ENCODE data around the gene CD44.

CD44 gene

DNA sequence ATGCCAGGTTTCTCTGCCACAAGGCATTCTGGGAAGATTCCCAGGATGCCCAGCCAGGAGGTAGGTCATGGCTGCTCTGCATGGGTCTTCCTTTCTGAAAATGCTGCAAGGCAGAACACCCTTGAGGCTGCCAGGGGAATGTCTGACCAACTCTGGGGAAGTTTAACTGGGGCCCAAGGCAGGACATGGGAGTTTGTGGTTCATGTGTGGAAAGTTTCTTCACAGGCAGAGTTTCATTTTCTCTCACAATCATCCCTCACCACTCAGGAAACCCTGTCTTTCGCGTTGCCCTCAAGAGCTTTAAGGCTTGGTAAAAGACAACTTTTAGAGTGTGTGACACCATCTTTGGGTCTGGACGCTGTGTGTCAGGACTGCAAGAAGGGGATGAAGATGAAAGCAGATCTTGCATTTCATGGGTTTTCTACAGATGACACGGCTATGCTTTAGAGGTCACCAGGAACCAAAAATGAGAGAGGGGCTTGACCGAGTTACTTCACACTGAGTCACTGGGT lies 133.5 kb downstream of the CD44 start:
- TF ChIP-seq CREB1 (IDR thresholded peaks at IDR 0.05; ENCODE audit: low read depth) (no peak), RAD21 (IDR thresholded peaks at IDR 0.05; ENCODE audit: low read depth) (no peak), CEBPB (IDR thresholded peaks at IDR 0.05) (no peak), YY1 (IDR thresholded peaks at IDR 0.05; ENCODE audit: low read depth) (no peak), EGR1 (IDR thresholded peaks at IDR 0.05) (no peak)
- TF ChIP-seq, protein P1, sequence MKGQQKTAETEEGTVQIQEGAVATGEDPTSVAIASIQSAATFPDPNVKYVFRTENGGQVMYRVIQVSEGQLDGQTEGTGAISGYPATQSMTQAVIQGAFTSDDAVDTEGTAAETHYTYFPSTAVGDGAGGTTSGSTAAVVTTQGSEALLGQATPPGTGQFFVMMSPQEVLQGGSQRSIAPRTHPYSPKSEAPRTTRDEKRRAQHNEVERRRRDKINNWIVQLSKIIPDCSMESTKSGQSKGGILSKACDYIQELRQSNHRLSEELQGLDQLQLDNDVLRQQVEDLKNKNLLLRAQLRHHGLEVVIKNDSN (IDR thresholded peaks at IDR 0.05): no peak

DNA sequence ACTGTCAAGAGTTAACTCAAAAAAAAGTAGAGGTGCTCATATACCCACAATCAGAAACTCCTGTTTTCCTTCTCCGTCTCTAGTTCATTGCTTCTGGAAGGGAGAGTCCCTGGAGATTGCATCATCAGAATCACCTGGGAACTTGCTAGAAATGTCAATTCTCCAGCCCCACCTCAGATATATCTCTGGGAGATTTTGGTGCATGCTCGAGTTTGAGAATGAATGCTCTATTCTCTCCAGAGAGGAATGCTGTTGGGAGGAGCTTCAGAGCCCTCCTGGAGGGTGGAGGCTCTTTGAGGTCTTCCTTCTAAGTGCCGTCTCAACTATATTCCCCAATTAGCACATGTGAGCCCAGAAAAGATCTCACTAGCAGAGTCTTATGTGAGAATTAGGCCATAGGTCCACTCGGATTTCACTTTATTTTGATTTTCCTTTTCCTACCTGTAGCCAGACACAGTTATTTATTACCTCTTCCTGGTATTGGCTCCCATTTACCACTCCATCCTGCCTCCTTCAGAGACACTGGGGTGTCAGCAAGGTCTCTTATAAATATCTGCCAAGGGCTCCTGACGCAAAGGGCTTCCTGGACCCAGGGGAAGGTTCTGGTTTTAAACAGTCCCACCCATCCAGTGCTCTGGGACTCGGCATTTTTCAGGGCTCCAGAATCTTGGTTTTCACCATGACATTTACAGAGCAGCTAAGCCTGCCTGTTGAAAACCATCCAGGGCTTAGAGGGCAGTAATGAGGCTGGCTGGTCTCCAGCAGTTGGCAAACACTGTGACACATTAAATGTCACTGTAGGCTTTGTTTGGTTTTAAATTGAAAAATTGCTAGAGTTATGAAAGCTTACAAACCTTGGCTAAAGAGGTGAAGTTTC lies 136.2 kb downstream of the CD44 start:
- no peak for TF ChIP-seq REST (IDR thresholded peaks at IDR 0.05; ENCODE audit: low read depth)
- TF ChIP-seq CEBPB (IDR thresholded peaks at IDR 0.05): peak; percentile 83
- no peak for TF ChIP-seq EGR1 (IDR thresholded peaks at IDR 0.05)
- no peak for TF ChIP-seq TEAD4 (IDR thresholded peaks at IDR 0.05)
- TF ChIP-seq YY1 (IDR thresholded peaks at IDR 0.05; ENCODE audit: low read depth): no peak
- no peak for TF ChIP-seq TAF1 (IDR thresholded peaks at IDR 0.05; ENCODE audit: low read depth)
- TF ChIP-seq MAX (IDR thresholded peaks at IDR 0.05): no peak
- TF ChIP-seq RAD21 (IDR thresholded peaks at IDR 0.05; ENCODE audit: low read depth): peak; percentile 4; the same call in 1 of the 2 replicates
- TF ChIP-seq TCF12 (IDR thresholded peaks at IDR 0.05; ENCODE audit: low read depth): no peak
- TF ChIP-seq, protein P1 (IDR thresholded peaks at IDR 0.05): no peak
- TF ChIP-seq ZBTB7A (IDR thresholded peaks at IDR 0.05; ENCODE audit: low read depth): no peak
- TF ChIP-seq CREB1 (IDR thresholded peaks at IDR 0.05; ENCODE audit: low read depth): no peak
- peak; percentile 51; the same call in 1 of the 2 replicates for TF ChIP-seq FOXM1 (IDR thresholded peaks at IDR 0.05; ENCODE audit: borderline replicate concordance, low read depth)
- TF ChIP-seq NFIC (IDR thresholded peaks at IDR 0.05): peak; percentile 73

DNA sequence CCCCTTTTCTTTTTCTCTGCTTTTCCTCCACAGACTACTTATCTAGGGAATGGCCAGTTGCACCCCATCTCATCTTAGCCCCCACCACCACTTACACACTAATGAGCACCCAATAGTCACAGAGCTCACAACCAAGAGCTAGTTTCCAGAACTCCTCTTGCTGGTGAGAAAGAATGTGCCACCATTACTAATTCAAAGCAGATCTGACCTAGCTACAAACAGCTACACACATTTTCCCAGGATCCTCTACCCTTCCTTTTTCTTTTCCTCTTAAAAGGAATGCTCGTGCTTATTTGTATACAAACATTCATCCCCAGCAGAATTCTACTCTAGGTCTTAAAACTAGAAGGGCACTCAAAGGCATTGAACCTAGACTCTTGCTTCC lies 136.8 kb downstream of the CD44 start:
- TF ChIP-seq YY1 (IDR thresholded peaks at IDR 0.05; ENCODE audit: low read depth): no peak
- TF ChIP-seq NFIC (IDR thresholded peaks at IDR 0.05): no peak
- no peak for TF ChIP-seq TCF12 (IDR thresholded peaks at IDR 0.05; ENCODE audit: low read depth)
- no peak for TF ChIP-seq CREB1 (IDR thresholded peaks at IDR 0.05; ENCODE audit: low read depth)

DNA sequence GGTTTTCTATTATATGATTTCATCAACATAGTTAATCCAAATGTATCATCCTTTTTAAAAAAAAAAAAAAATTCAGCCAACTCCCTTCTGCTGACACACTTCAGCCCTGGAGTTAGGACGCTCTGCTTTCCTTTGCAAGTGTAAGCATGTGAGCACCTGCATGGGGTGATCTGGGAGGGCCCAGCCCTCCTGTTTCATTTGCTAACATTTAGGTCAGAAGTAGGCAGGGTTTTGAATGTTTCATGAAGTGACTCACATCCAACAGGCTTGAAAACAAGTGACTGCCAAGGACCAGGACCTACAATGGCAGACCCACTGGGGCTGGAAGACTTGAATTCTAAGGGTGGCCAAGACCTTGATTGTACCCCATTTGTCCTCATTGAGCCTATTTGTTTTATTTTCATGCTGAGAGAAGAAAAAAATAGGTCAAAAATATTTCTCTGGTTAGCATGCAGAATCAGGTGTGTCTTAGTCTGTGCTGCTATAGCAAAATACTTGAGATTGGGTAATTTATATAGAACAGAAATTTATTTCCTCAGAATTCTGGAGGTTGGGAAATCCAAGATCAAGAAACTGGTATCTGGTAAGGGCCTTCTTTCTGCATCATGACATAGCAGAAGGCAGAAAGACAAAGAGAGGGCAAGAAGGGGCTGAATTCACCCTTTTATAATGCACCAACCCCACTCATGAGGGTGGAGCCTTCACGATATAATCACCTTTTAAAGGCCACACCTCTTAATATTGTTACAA lies 137.6 kb downstream of the CD44 start:
- no peak for TF ChIP-seq YY1 (IDR thresholded peaks at IDR 0.05; ENCODE audit: low read depth)
- TF ChIP-seq RAD21 (IDR thresholded peaks at IDR 0.05; ENCODE audit: low read depth): no peak
- TF ChIP-seq MAX (IDR thresholded peaks at IDR 0.05): peak; percentile 20; the same call in 1 of the 2 replicates
- TF ChIP-seq TEAD4 (IDR thresholded peaks at IDR 0.05): no peak

DNA sequence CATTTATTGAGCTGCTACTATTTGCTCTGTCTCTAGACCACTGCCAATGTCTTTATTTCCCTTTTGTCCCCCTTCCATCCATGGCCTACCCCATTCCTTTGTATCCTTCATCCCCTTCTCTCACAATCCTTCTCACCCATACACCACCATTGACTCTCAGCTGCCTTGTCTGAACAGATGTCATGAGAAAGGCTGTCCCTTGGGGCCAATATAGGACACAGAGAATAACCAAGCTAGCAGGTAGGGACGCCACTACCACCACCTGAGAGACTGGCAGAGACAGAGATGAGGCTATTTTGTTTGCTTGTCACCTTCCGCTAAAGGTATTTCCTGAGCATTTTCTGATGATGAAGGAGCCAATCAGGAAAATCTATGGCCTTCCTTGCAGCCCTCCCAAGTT lies 138.9 kb downstream of the CD44 start:
- TF ChIP-seq EP300 (IDR thresholded peaks at IDR 0.05; ENCODE audit: borderline replicate concordance): no peak
- TF ChIP-seq REST (IDR thresholded peaks at IDR 0.05; ENCODE audit: low read depth): no peak
- TF ChIP-seq ZBTB7A (IDR thresholded peaks at IDR 0.05; ENCODE audit: low read depth): no peak
- TF ChIP-seq YY1 (IDR thresholded peaks at IDR 0.05; ENCODE audit: low read depth): no peak
- TF ChIP-seq, protein P1 (IDR thresholded peaks at IDR 0.05): no peak
- TF ChIP-seq TCF12 (IDR thresholded peaks at IDR 0.05; ENCODE audit: low read depth): no peak
- TF ChIP-seq RAD21 (IDR thresholded peaks at IDR 0.05; ENCODE audit: low read depth): no peak
- TF ChIP-seq FOXM1 (IDR thresholded peaks at IDR 0.05; ENCODE audit: borderline replicate concordance, low read depth): no peak
- TF ChIP-seq CREB1 (IDR thresholded peaks at IDR 0.05; ENCODE audit: low read depth): no peak
- TF ChIP-seq NFIC (IDR thresholded peaks at IDR 0.05): no peak
- TF ChIP-seq EGR1 (IDR thresholded peaks at IDR 0.05): no peak

Data from Ishikawa (cell line).